Liver (tissue), 9 donors: ENCODE measurements around the gene RAB5B. TPM values are rescaled to one million over a fixed set of nuclear protein-coding genes. Genes with fewer than 3 reads are reported as not detected.

Experiments
- DNase-seq: peaks from one replicate; pipeline ENCODE4 v3.0.0-alpha.2; 2017; ENCODE audit warnings: low spot score
- H3K27ac ChIP-seq, 2 donors: one replicate each; pipeline ENCODE4 v1.7.0; 2013; ENCODE audit warnings: inconsistent platforms in 2 of 2, low read length in 2 of 2, control low read depth in 1 of 2, low read depth in 1 of 2, mild to moderate bottlenecking in 1 of 2
- H3K27me3 ChIP-seq, 4 donors: one replicate each; pipeline versions ENCODE4 v1.6.1 to v1.7.0; 2013; ENCODE audit warnings: low read length in 3 of 4, inconsistent platforms in 1 of 4, mild to moderate bottlenecking in 1 of 4, moderate library complexity in 1 of 4; ENCODE audit not compliant: control insufficient read depth in 4 of 4, insufficient read depth in 4 of 4
- H3K36me3 ChIP-seq, 4 donors: one replicate each; pipeline versions ENCODE4 v1.6.1 to v1.7.0; 2013; ENCODE audit warnings: low read length in 3 of 4, mild to moderate bottlenecking in 3 of 4, low read depth in 1 of 4, moderate library complexity in 1 of 4; ENCODE audit not compliant: control insufficient read depth in 4 of 4, insufficient read depth in 3 of 4
- H3K4me1 ChIP-seq, 4 donors: one replicate each; pipeline versions ENCODE4 v1.6.1 to v1.7.0; 2013; ENCODE audit warnings: low read length in 3 of 4, mild to moderate bottlenecking in 3 of 4, moderate library complexity in 1 of 4; ENCODE audit not compliant: control insufficient read depth in 4 of 4, insufficient read depth in 4 of 4
- H3K4me3 ChIP-seq, 3 donors: one replicate each; pipeline versions ENCODE4 v1.6.1 to v1.7.0; 2013; ENCODE audit warnings: low read length in 3 of 3, control low read depth in 1 of 3, low read depth in 1 of 3, mild to moderate bottlenecking in 1 of 3
- H3K9ac ChIP-seq, 2 donors: one replicate each; pipeline ENCODE4 v1.7.0; 2013; ENCODE audit warnings: low read length in 2 of 2, mild to moderate bottlenecking in 2 of 2, moderate library complexity in 2 of 2, control low read depth in 1 of 2, low read depth in 1 of 2
- H3K9me3 ChIP-seq, 4 donors: one replicate each; pipeline versions ENCODE4 v1.6.1 to v1.7.0; 2013; ENCODE audit warnings: low read length in 3 of 4; ENCODE audit not compliant: control insufficient read depth in 4 of 4
- ATF3 ChIP-seq: IDR thresholded peaks from 2 replicates; pipeline ENCODE4 v1.6.1; 2016; ENCODE audit warnings: antibody characterized with exemption
- CTCF ChIP-seq: fragments of 150-350 bp; IDR thresholded peaks from 2 replicates; pipeline ENCODE4 v1.5.1; 2017; ENCODE audit warnings: improper control_type of control experiment, low read depth, low read length; ENCODE audit not compliant: missing input control
- EGR1 ChIP-seq, 2 donors: IDR thresholded peaks; 2 replicates each; pipeline ENCODE4 v1.6.1; 2016 to 2018; ENCODE audit warnings: antibody characterized with exemption in 2 of 2, low read depth in 2 of 2
- FOXA1 ChIP-seq: IDR thresholded peaks from 2 replicates; pipeline ENCODE4 v1.6.1; 2016; ENCODE audit warnings: antibody characterized with exemption
- FOXA2 ChIP-seq: IDR thresholded peaks from 2 replicates; pipeline ENCODE4 v1.6.1; 2016; ENCODE audit warnings: antibody characterized with exemption
- GABPA ChIP-seq, 2 donors: IDR thresholded peaks in 1 of 2; conservative IDR thresholded peaks in 1 of 2; 2 replicates each; pipeline ENCODE4 v1.6.1; 2016; ENCODE audit warnings: antibody characterized with exemption in 2 of 2, mild to moderate bottlenecking in 1 of 2, moderate library complexity in 1 of 2
- HNF4A ChIP-seq, 2 donors: conservative IDR thresholded peaks; 2 replicates each; pipeline ENCODE4 v1.6.1; 2016; ENCODE audit warnings: antibody characterized with exemption in 2 of 2, mild to moderate bottlenecking in 2 of 2
- HNF4G ChIP-seq: IDR thresholded peaks from 2 replicates; pipeline ENCODE4 v1.6.1; 2016; ENCODE audit warnings: antibody characterized with exemption
- JUND ChIP-seq, 2 donors: IDR thresholded peaks; 2 replicates each; pipeline ENCODE4 v1.6.1; 2016; ENCODE audit warnings: antibody characterized with exemption in 2 of 2
- NR2F2 ChIP-seq: IDR thresholded peaks from 2 replicates; pipeline ENCODE4 v1.6.1; 2016; ENCODE audit warnings: antibody characterized with exemption
- RAD21 ChIP-seq, 2 donors: IDR thresholded peaks; 2 replicates each; pipeline ENCODE4 v1.6.1; 2016; ENCODE audit warnings: antibody characterized with exemption in 2 of 2, mild to moderate bottlenecking in 2 of 2
- RXRA ChIP-seq, 2 donors: IDR thresholded peaks; 2 replicates each; pipeline ENCODE4 v1.6.1; 2017 to 2018; ENCODE audit warnings: antibody characterized with exemption in 2 of 2, mild to moderate bottlenecking in 1 of 2
- SP1 ChIP-seq: IDR thresholded peaks from 2 replicates; pipeline ENCODE4 v1.6.1; 2018; ENCODE audit warnings: antibody characterized with exemption, mild to moderate bottlenecking
- TAF1 ChIP-seq: conservative IDR thresholded peaks from 2 replicates; pipeline ENCODE4 v1.6.1; 2016; ENCODE audit warnings: antibody characterized with exemption, mild to moderate bottlenecking
- YY1 ChIP-seq: IDR thresholded peaks from 2 replicates; pipeline ENCODE4 v1.6.1; 2016; ENCODE audit warnings: antibody characterized with exemption, mild to moderate bottlenecking
- ZBTB33 ChIP-seq: IDR thresholded peaks from 2 replicates; pipeline ENCODE4 v1.6.1; 2016; ENCODE audit warnings: antibody characterized with exemption
- WGBS: extraction: QIAGEN DNeasy Blood & Tissue Kit; methylation state at CpG from one replicate; pipeline ENCODE4 v1.1.7; 2013; 5-methylcytosine and 5-hydroxymethylcytosine counted together
- polyA plus RNA-seq, 2 donors: library from polyadenylated mRNA; stranded (reverse) in 1 of 2; unstranded in 1 of 2; fragments of 200-250 nt in 1 of 2; fragments of >200 nt in 1 of 2; fragmentation: Nextera tagmentation in 1 of 2; extraction: Ambion mirVana in 1 of 2; gene quantifications; one replicate each; pipeline versions ENCODE4 v1.2.1 to v1.2.3, GENCODE V29; 2013 to 2015
- total RNA-seq, 2 donors: library from RNA; depleted of rRNA; stranded (reverse); fragments of >200 nt; gene quantifications; one replicate each; pipeline ENCODE4 v1.2.3, GENCODE V29; 2014
- TF ChIP-seq, protein P1 (sequence below): IDR thresholded peaks from 2 replicates; pipeline ENCODE4 v1.6.1; 2016; ENCODE audit warnings: antibody characterized with exemption
- donor health status: healthy.
- donor health status: healthy.
- donor health status: healthy.
- donor health status: healthy.
- donor health status: healthy.

Gene RAB5B
- total and polyA plus RNA-seq, 4 donors: 20.7 to 44.0 (median 38.4) TPM

GRCh38 chr12:55932551-55932910, 41.3 kb upstream of the RAB5B start:
- H3K36me3 ChIP-seq: no peaks in the 10 kb centered on the region
- peak overlapping the region in 1 of 2 donors; percentile 33 for H3K9ac ChIP-seq
- H3K4me1 ChIP-seq: peaks cover 4 to 20% (median 10%) of the 10 kb centered on the region in 4 donors
- no peaks in the 10 kb centered on the region for H3K27me3 ChIP-seq
- no peak for DNase-seq
- H3K27ac ChIP-seq: no peak overlapping the region
- no peak for TF ChIP-seq RXRA (IDR thresholded peaks at IDR 0.05)
- no peak for TF ChIP-seq EGR1 (IDR thresholded peaks at IDR 0.05; ENCODE audit: low read depth in 2 of 2)
- TF ChIP-seq TAF1: no peak
- TF ChIP-seq, protein P1, sequence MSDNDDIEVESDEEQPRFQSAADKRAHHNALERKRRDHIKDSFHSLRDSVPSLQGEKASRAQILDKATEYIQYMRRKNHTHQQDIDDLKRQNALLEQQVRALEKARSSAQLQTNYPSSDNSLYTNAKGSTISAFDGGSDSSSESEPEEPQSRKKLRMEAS: no peak
- TF ChIP-seq JUND (IDR thresholded peaks at IDR 0.05): no peak
- no peak for TF ChIP-seq HNF4A (conservative IDR thresholded peaks at IDR 0.05)
- no peak for TF ChIP-seq YY1
- no peak for TF ChIP-seq FOXA2
- TF ChIP-seq ATF3: no peak
- no peaks in the 10 kb centered on the region for H3K9me3 ChIP-seq
- 25% methylated on average over 4 of the region's 4 CpGs for WGBS
- H3K4me3 ChIP-seq: peak overlapping the region in 2 of 3 donors; percentile 29 to 68

- no peak overlapping the region for H3K4me3 ChIP-seq
- no peaks in the 10 kb centered on the region for H3K27me3 ChIP-seq
- H3K9me3 ChIP-seq: no peaks in the 10 kb centered on the region
- 74% methylated on average over 7 of the region's 7 CpGs for WGBS
- H3K36me3 ChIP-seq: no peaks in the 10 kb centered on the region
- TF ChIP-seq HNF4A (conservative IDR thresholded peaks at IDR 0.05) (no peak), YY1 (no peak), TAF1 (no peak), JUND (IDR thresholded peaks at IDR 0.05) (no peak), RAD21 (IDR thresholded peaks at IDR 0.05) (no peak), RXRA (IDR thresholded peaks at IDR 0.05) (no peak), GABPA (IDR thresholded peaks at IDR 0.05 in 1 of 2, conservative IDR thresholded peaks at IDR 0.05 in 1 of 2) (no peak), HNF4G (no peak), ATF3 (no peak), NR2F2 (no peak), CTCF (no peak), SP1 (no peak), FOXA2 (no peak), ZBTB33 (no peak), FOXA1 (no peak)
- H3K27ac ChIP-seq: no peak overlapping the region
- no peak overlapping the region for H3K9ac ChIP-seq
- no peak for DNase-seq
- peaks cover 3 to 15% (median 7%) of the 10 kb centered on the region in 4 donors for H3K4me1 ChIP-seq
Measured at GRCh38 chr12:55933169-55933798, 40.6 kb upstream of the RAB5B start.
